CD4-positive, alpha-beta memory T cell (primary cell): ENCODE results near the gene FAM168B. TPM values are rescaled to one million over a fixed set of nuclear protein-coding genes. Genes with fewer than 3 reads are reported as not detected.

Experiments used
- CTCF ChIA-PET: fragments of 350-600 bp; sonication (Branson Sonifier 250); formaldehyde crosslinking; loops from one replicate; lab custom pipeline; 2021; ENCODE audit warnings: inconsistent platforms; ENCODE audit not compliant: partially characterized antibody; lab: Charles Lee
- POLR2A ChIA-PET: fragments of 350-600 bp; sonication (Branson Sonifier 250); formaldehyde crosslinking; loops from one replicate; lab custom pipeline; 2021; ENCODE audit not compliant: partially characterized antibody; lab: Charles Lee
- DNase-seq, 5 donors: peaks; one replicate each; pipeline versions ENCODE4 v3.0.0 to v3.0.0-alpha.2; 2020 to 2022; ENCODE audit warnings: mixed read lengths in 1 of 5
- H3K27ac ChIP-seq: one replicate; pipeline ENCODE4 v1.7.0; 2013; ENCODE audit warnings: low read depth, low read length
- H3K27me3 ChIP-seq: 2 replicates; pipeline ENCODE4 v1.7.0; 2013; ENCODE audit warnings: mild to moderate bottlenecking, low read length, moderate library complexity; ENCODE audit not compliant: insufficient read depth
- H3K36me3 ChIP-seq: 2 replicates; pipeline ENCODE4 v1.7.0; 2013; ENCODE audit warnings: mild to moderate bottlenecking, low read length, moderate library complexity; ENCODE audit not compliant: insufficient read depth
- H3K4me1 ChIP-seq: 2 replicates; pipeline ENCODE4 v1.7.0; 2013; ENCODE audit warnings: mild to moderate bottlenecking, low read length, moderate library complexity; ENCODE audit not compliant: insufficient read depth
- H3K4me3 ChIP-seq, 2 donors: one replicate each; pipeline ENCODE4 v1.7.0; 2013; ENCODE audit warnings: low read length in 2 of 2, mild to moderate bottlenecking in 1 of 2
- H3K9me3 ChIP-seq, 2 donors: one replicate each; pipeline ENCODE4 v1.7.0; 2013; ENCODE audit warnings: low read length in 2 of 2, control low read depth in 1 of 2; ENCODE audit not compliant: control insufficient read depth in 1 of 2
- H3K27ac Mint-ChIP-seq, 7 donors: one replicate each; pipeline ENCODE4 v1.8.0; 2020 to 2021; ENCODE audit warnings: mixed read lengths in 7 of 7, mild to moderate bottlenecking in 6 of 7, inconsistent platforms in 3 of 7, moderate library complexity in 3 of 7
- H3K27me3 Mint-ChIP-seq, 2 donors: one replicate each; pipeline ENCODE4 v1.8.0; 2020 to 2021; ENCODE audit warnings: mixed read lengths in 2 of 2
- H3K36me3 Mint-ChIP-seq, 2 donors: one replicate each; pipeline ENCODE4 v1.8.0; 2020 to 2021; ENCODE audit warnings: mixed read lengths in 2 of 2, inconsistent platforms in 1 of 2, mild to moderate bottlenecking in 1 of 2
- H3K4me1 Mint-ChIP-seq, 4 donors: one replicate each; pipeline ENCODE4 v1.8.0; 2020 to 2021; ENCODE audit warnings: mixed read lengths in 4 of 4, mild to moderate bottlenecking in 1 of 4
- H3K4me3 Mint-ChIP-seq, 8 donors: one replicate each; pipeline ENCODE4 v1.8.0; 2020 to 2021; ENCODE audit warnings: mixed read lengths in 8 of 8, mild to moderate bottlenecking in 7 of 8, moderate library complexity in 6 of 8, inconsistent platforms in 3 of 8
- H3K9me3 Mint-ChIP-seq, 8 donors: one replicate each; pipeline ENCODE4 v1.8.0; 2020 to 2021; ENCODE audit warnings: mixed read lengths in 8 of 8, mild to moderate bottlenecking in 5 of 8, inconsistent platforms in 3 of 8, moderate library complexity in 1 of 8
- intact Hi-C: fragments of 100-400 bp; cut with micrococcal nuclease; formaldehyde crosslinking; loops from one replicate; pipeline ENCODE4 v1.15.1; 2023
- polyA plus RNA-seq, 2 donors: library from polyadenylated mRNA; unstranded; fragments of 300-500 nt; fragmentation: Illumina TruSeq; gene quantifications; one replicate each; pipeline ENCODE4 v1.2.3, GENCODE V29; 2021
- total RNA-seq, 2 experiments: library from RNA; stranded (reverse); gene quantifications; one replicate each; pipeline ENCODE4 v1.2.3, GENCODE V29; 2021

FAM168B gene
- total and polyA plus RNA-seq, 4 experiments from 2014 or later = 17.4 to 81.0 (median 58.3) TPM

DNA sequence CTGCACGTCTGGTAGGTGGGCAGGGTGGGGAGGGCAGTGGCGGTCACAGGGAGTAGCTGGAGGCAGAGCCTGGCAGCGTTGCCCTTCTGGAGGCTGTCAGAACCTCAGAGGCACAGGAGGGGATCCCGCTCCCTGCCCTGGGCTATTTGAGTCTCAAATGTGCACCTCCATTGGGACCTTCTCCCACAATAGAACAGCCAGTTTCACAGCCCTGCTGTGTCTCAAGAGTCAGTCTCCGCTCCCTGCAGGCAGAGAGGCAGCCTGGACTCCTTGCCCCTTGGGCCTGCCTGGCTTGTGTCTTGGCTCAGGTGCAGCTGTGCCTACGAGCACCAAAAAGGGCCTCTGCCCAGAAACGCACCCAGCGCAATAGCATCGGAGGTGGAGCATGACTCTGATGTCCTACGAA is 57.4 kb downstream of the FAM168B start:
- H3K27ac ChIP-seq = no peak overlapping the region
- Mint-ChIP-seq H3K4me3 (peak overlapping the region in 2 of 8 donors; percentile 34 to 46), H3K9me3 (no peaks in the 10 kb centered on the region), H3K27ac (no peak overlapping the region), H3K27me3 (peaks cover 11% of the 10 kb centered on the region in 2 donors), H3K36me3 (no peaks in the 10 kb centered on the region), H3K4me1 (peaks cover 6 to 32% (median 9%) of the 10 kb centered on the region in 4 donors)
- peaks cover 25% of the 10 kb centered on the region for H3K4me1 ChIP-seq
- no peak overlapping the region for H3K4me3 ChIP-seq
- H3K27me3 ChIP-seq = no peaks in the 10 kb centered on the region
- DNase-seq = no peak
- intact Hi-C loops = no loop called here
- H3K36me3 ChIP-seq = no peaks in the 10 kb centered on the region
- POLR2A ChIA-PET = interaction anchor here (0.6 kb wide), 1 partner anchor 445 kb away, joined by 3 read pairs; no protein-coding TSS in a partner anchor
- H3K9me3 ChIP-seq = no peaks in the 10 kb centered on the region
- CTCF ChIA-PET = interaction anchor here (0.8 kb wide), 1 partner anchor 10 kb away, joined by 3 read pairs; no protein-coding TSS in a partner anchor

DNA sequence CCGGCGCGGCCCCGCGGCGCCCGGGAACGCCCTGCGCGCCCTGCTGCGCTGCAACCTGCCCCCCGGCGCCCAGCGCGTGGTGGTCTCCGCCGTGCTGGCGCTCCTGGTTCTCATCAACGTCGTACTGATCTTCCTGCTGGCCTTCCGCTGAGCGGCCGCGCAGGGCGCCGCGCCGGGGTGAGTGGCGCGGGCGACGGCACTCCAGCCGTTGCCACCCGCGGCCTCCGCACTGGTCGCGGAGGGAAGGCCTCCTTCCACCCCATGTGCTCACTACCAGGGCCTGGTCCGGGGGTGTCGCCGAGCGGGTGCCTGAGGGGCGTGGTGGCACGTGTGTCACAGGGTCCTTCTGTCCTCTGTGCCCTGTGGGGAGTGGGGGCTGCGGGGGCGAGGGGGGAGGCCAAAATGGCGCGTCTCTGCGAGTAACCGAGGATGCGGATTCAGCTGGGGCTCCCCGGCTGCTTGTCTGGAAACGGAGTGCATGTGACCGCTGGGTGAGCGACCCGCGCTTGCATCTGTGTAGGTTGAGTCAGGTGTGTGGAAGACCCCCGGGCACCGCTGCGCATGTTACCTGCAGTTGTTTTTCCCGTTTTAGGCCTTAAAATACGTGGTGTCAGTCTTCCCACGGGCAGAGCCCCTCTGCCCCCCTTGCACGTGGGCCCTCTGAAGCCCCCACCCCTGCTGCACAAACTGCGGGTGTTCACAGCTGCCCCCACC is 58.0 kb downstream of the FAM168B start:
- no peaks in the 10 kb centered on the region for H3K27me3 ChIP-seq

DNA sequence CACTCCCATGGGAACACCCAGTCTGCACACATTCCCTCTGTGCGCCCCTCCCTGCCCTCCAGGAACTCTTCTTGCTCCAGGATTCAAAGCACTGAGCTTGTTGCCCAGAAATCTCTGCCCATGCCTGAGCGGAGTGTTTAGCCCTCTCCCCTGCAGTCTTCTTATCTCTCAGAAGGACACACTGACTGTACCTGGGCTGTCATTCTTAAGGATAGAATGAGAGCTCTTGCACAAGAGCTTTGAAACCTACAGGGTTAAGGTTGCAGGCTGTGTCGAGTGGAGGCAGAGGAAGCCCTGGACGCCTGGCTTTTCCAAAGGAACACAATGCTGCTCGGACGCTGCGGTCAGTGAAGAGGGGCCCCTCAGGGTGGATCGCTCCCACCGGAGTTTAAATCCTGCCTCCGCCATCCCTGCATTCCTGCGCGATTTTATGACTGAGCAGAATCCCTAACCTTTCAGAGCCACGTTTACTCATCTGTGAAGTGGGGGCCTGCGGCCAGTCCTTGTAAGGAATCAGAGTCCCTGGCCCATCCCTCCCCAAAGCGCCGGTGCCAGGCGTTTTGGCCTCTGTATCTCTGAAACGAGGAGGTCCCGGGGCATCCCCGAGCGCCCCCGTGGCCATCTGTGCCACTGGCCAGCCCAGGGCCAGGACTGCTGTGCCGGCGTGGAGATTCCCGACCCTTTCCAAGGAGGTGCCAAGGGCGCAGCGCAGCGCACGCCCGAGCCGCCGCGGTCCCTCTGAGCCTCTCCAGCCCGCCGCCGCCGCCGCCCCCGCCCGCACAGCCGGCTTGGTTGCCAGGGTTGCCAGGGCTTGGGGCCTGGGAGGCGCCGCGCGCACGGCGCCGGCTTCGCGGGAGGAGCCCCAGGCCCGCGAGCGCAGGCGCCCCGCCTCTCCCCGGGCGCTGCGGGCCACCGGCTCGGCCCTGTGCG is 58.9 kb downstream of the FAM168B start:
- no peak for DNase-seq
- CTCF ChIA-PET = no interaction called here
- peaks cover 11 to 15% of the 10 kb centered on the region in 2 donors for H3K27me3 Mint-ChIP-seq

More for the DNA sequence above, 58.0 kb downstream of the FAM168B start:
- H3K9me3 Mint-ChIP-seq = no peaks in the 10 kb centered on the region
- POLR2A ChIA-PET = interaction anchor here (0.6 kb wide), 1 partner anchor 446 kb away, joined by 3 read pairs; no protein-coding TSS in a partner anchor
- H3K27me3 Mint-ChIP-seq = peaks cover 11% of the 10 kb centered on the region in 2 donors
- Histone ChIP-seq H3K4me3 (no peak overlapping the region), H3K36me3 (no peaks in the 10 kb centered on the region), H3K9me3 (no peaks in the 10 kb centered on the region), H3K4me1 (peaks cover 20% of the 10 kb centered on the region), H3K27ac (no peak overlapping the region)
- H3K4me1 Mint-ChIP-seq = peaks cover 5 to 26% (median 6%) of the 10 kb centered on the region in 4 donors
- H3K27ac Mint-ChIP-seq = no peak overlapping the region
- intact Hi-C loops = no loop called here
- H3K4me3 Mint-ChIP-seq = peak overlapping the region in 2 of 8 donors; percentile 34 to 40
- DNase-seq = no peak
- H3K36me3 Mint-ChIP-seq = no peaks in the 10 kb centered on the region
- CTCF ChIA-PET = no interaction called here

DNA sequence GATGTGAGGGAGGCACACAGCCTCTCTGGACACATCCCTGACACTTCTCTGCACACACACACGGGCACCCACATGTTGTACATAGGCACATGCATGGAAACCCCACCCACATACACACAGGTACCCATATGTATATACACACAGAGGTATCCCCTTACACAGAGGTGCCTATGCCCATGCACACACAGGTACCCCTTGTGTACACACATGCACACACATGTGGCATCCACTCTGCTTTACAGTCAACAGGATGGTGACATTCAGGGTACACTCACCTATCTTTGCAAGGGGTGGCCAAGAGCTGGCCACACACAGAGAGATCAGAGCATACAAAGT is 59.5 kb downstream of the FAM168B start:
- intact Hi-C loops = no loop called here
- ChIA-PET POLR2A (no interaction called here), CTCF (no interaction called here)
- H3K4me1 ChIP-seq = peaks cover 5% of the 10 kb centered on the region
- Mint-ChIP-seq H3K4me1 (peaks cover 5 to 15% (median 6%) of the 10 kb centered on the region in 4 donors), H3K27me3 (peaks cover 11 to 15% of the 10 kb centered on the region in 2 donors), H3K9me3 (peaks cover 0 to 1% (median 0%) of the 10 kb centered on the region in 8 donors), H3K27ac (no peak overlapping the region), H3K4me3 (peak overlapping the region in 5 of 8 donors; percentile 11 to 57 (median 46)), H3K36me3 (no peaks in the 10 kb centered on the region)
- H3K9me3 ChIP-seq = no peaks in the 10 kb centered on the region
- H3K36me3 ChIP-seq = no peaks in the 10 kb centered on the region
- DNase-seq = no peak
- H3K27me3 ChIP-seq = no peaks in the 10 kb centered on the region
- no peak overlapping the region for H3K4me3 ChIP-seq
- H3K27ac ChIP-seq = no peak overlapping the region

More for the DNA sequence above, 58.9 kb downstream of the FAM168B start:
- H3K27me3 ChIP-seq = no peaks in the 10 kb centered on the region
- no peak overlapping the region for H3K27ac ChIP-seq
- no peaks in the 10 kb centered on the region for H3K9me3 ChIP-seq
- no peaks in the 10 kb centered on the region for H3K36me3 ChIP-seq
- no peak overlapping the region for H3K4me3 ChIP-seq
- peaks cover 11% of the 10 kb centered on the region for H3K4me1 ChIP-seq
- intact Hi-C loops = no loop called here
- POLR2A ChIA-PET = no interaction called here
- Mint-ChIP-seq H3K9me3 (no peaks in the 10 kb centered on the region), H3K4me3 (peak overlapping the region; percentile 7 to 68 (median 30)), H3K36me3 (no peaks in the 10 kb centered on the region), H3K27ac (no peak overlapping the region), H3K4me1 (peaks cover 5 to 19% (median 6%) of the 10 kb centered on the region in 4 donors)

DNA sequence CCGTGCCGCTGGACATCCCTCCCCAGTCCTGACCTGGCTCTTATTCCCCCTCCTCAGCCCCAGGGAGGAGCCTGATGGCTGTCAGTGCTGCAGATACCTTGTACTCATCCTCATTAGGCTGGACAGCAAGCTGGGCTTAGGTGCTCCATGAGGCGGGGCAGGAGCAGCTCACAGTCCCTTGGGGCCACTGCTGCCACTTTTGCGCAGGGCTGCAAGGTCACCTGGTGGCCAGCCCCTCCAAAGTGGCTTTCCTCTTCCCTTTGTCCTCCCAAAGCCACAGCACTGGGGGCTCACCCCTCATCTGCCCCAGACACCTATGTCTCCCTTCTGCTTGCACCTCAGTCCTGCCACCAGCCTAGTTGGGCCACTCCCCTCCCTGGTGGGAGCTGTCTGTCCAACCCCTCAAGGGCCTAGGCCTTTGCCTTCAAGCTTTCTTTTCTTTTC is 60.8 kb downstream of the FAM168B start:
- no peaks in the 10 kb centered on the region for H3K36me3 Mint-ChIP-seq
- H3K4me3 Mint-ChIP-seq = no peak overlapping the region
- CTCF ChIA-PET = no interaction called here
- no peaks in the 10 kb centered on the region for H3K9me3 ChIP-seq
- no peak overlapping the region for H3K4me3 ChIP-seq
- H3K27me3 Mint-ChIP-seq = peaks cover 11 to 16% of the 10 kb centered on the region in 2 donors
- peaks cover 1 to 10% (median 4%) of the 10 kb centered on the region in 4 donors for H3K4me1 Mint-ChIP-seq
- H3K4me1 ChIP-seq = peaks cover 4% of the 10 kb centered on the region
- H3K27ac ChIP-seq = no peak overlapping the region
- no peak for DNase-seq
- H3K27ac Mint-ChIP-seq = peak overlapping the region in 1 of 7 donors; percentile 42
- POLR2A ChIA-PET = interaction anchor here (0.7 kb wide), 1 partner anchor 51 kb away, joined by 3 read pairs; no protein-coding TSS in a partner anchor
- peaks cover 0 to 6% (median 3%) of the 10 kb centered on the region in 8 donors for H3K9me3 Mint-ChIP-seq
- no peaks in the 10 kb centered on the region for H3K27me3 ChIP-seq
- intact Hi-C loops = no loop called here
- H3K36me3 ChIP-seq = no peaks in the 10 kb centered on the region

DNA sequence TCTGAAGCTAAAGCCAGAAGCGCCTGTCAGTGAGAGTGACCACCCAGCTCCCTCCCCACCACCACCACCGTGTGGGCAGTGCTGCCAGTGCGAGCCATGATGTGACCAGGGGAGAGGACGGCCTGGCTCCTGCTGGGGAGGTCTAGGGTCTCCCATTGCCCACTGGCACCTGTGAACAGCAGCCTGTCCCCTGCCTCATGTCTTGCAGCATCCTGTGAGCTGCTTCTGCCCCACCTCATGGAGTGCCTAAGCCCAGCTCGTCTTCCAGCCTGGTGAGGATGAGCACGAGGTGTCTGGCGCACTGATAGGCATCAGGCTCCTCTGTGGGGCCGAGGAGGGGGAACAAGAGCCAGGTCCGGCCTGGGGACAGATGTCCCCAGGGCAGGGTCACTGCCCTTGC is 61.4 kb downstream of the FAM168B start:
- Histone ChIP-seq H3K9me3 (no peaks in the 10 kb centered on the region), H3K36me3 (no peaks in the 10 kb centered on the region), H3K4me3 (no peak overlapping the region), H3K4me1 (peaks cover 4% of the 10 kb centered on the region), H3K27me3 (no peaks in the 10 kb centered on the region), H3K27ac (no peak overlapping the region)
- Mint-ChIP-seq H3K27ac (peak overlapping the region in 1 of 7 donors; percentile 70), H3K4me1 (peaks cover 0 to 10% (median 4%) of the 10 kb centered on the region in 4 donors), H3K4me3 (no peak overlapping the region), H3K27me3 (peaks cover 13 to 22% of the 10 kb centered on the region in 2 donors), H3K36me3 (peaks cover 0 to 1% of the 10 kb centered on the region in 2 donors), H3K9me3 (peaks cover 0 to 11% (median 7%) of the 10 kb centered on the region in 8 donors)
- CTCF ChIA-PET = no interaction called here
- intact Hi-C loops = no loop called here
- POLR2A ChIA-PET = no interaction called here
- no peak for DNase-seq

DNA sequence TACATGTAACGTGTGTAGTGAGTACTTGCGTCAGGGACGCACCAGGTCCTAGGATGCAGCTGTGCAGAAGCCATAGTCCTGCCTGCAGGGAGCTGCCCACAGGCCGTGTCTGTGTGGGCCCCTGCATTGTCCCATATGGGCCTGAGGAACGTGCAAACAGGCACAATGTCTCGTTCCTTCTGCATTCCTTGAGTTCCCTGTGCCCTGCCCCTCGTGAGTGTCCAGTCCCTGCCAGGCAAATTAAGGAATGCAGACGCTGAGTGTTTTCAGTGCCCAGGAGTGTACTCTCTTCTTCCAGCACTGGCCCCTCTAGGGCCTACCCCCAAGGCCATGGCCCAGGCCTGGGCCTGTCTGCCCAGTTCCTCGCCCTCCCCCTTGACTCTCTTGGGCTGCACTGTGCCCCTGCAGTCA is 61.8 kb downstream of the FAM168B start:
- intact Hi-C loops = no loop called here
- H3K9me3 Mint-ChIP-seq = peaks cover 0 to 12% (median 8%) of the 10 kb centered on the region in 8 donors
- Histone ChIP-seq H3K27ac (no peak overlapping the region), H3K4me1 (peaks cover 4% of the 10 kb centered on the region), H3K9me3 (no peaks in the 10 kb centered on the region), H3K4me3 (no peak overlapping the region), H3K36me3 (no peaks in the 10 kb centered on the region), H3K27me3 (no peaks in the 10 kb centered on the region)
- H3K4me3 Mint-ChIP-seq = no peak overlapping the region
- peaks cover 0 to 1% of the 10 kb centered on the region in 2 donors for H3K36me3 Mint-ChIP-seq
- ChIA-PET POLR2A (no interaction called here), CTCF (no interaction called here)
- no peak for DNase-seq
- H3K27me3 Mint-ChIP-seq = peaks cover 15 to 24% of the 10 kb centered on the region in 2 donors
- H3K4me1 Mint-ChIP-seq = peaks cover 0 to 10% (median 4%) of the 10 kb centered on the region in 4 donors
- H3K27ac Mint-ChIP-seq = no peak overlapping the region
